Measurements from ENCODE around the gene PCNX4.

The PCNX4 gene

GRCh38 chr14:60106339-60106738 is 14.6 kb downstream of the PCNX4 start:
- DNase-seq: no peak

GRCh38 chr14:60107477-60107876 is 15.8 kb downstream of the PCNX4 start:
- no peak for DNase-seq

- DNase-seq: no peak
These were observed 20.0 kb downstream of the PCNX4 start for GRCh38 chr14:60111732-60112131.

GRCh38 chr14:60114881-60115280 is 23.2 kb downstream of the PCNX4 start:
- no peak for DNase-seq

- no peak for DNase-seq
These were observed 24.5 kb downstream of the PCNX4 start for GRCh38 chr14:60116181-60116580.

GRCh38 chr14:60125918-60126317 is 34.2 kb downstream of the PCNX4 start:
- DNase-seq: no peak

- no peak for DNase-seq
These were observed 41.8 kb downstream of the PCNX4 start for GRCh38 chr14:60133487-60133886.

- no peak for DNase-seq
These were observed 43.0 kb downstream of the PCNX4 start for GRCh38 chr14:60134702-60135101.

- peak; percentile 53 for DNase-seq
These were observed 60.0 kb downstream of the PCNX4 start for GRCh38 chr14:60151715-60152114.

GRCh38 chr14:60153991-60154390 is 62.3 kb downstream of the PCNX4 start:
- no peak for DNase-seq

GRCh38 chr14:60154671-60155070 is 62.9 kb downstream of the PCNX4 start:
- no peak for DNase-seq

- DNase-seq: no peak
These were observed 68.7 kb downstream of the PCNX4 start for GRCh38 chr14:60160422-60160821.

GRCh38 chr14:60161196-60162107 is 69.7 kb downstream of the PCNX4 start:
- DNase-seq: no peak

- no peak for DNase-seq
These were observed 72.0 kb downstream of the PCNX4 start for GRCh38 chr14:60163693-60164092.

GRCh38 chr14:60164404-60164711 is 72.6 kb downstream of the PCNX4 start:
- no peak for DNase-seq

GRCh38 chr14:60164712-60165546 is 73.2 kb downstream of the PCNX4 start, which contains the start of gene DHRS7:
Gene DHRS7 (minus strand): TSS chr14:60165398. CDS start chr14:60165309, 89 bp downstream.
- peak; percentile 44 for DNase-seq

- DNase-seq: no peak
These were observed 73.8 kb downstream of the PCNX4 start for GRCh38 chr14:60165547-60165876.

- DNase-seq: no peak
These were observed 74.4 kb downstream of the PCNX4 start for GRCh38 chr14:60166142-60166541.

GRCh38 chr14:60169722-60170121 is 78.0 kb downstream of the PCNX4 start:
- no peak for DNase-seq

- DNase-seq: no peak
These were observed 79.2 kb downstream of the PCNX4 start for GRCh38 chr14:60170948-60171347.

GRCh38 chr14:60171690-60172089 is 80.0 kb downstream of the PCNX4 start:
- DNase-seq: no peak

- DNase-seq: no peak
These were observed 82.9 kb downstream of the PCNX4 start for GRCh38 chr14:60174352-60175254.
